Hematopoietic multipotent progenitor cell treated with erythropoietin and hydrocortisone succinate and interleukin-3 and kit ligand, for 4 days (in vitro differentiated cells): ENCODE data around the gene SNAPC5.
A peak's percentile ranks its signal among the peaks of the same experiment; 100 is the strongest.
"Not testable (repeated sequence)": the region's sequence is repeated elsewhere in the genome, so short reads cannot be mapped to it uniquely, and the experiment has no call there.

Experiments
- DNase-seq: peaks from one replicate; pipeline ENCODE4 v3.0.0-alpha.2; 2015

The SNAPC5 gene

GRCh38 chr15:66489179-66489791, 8.3 kb downstream of the SNAPC5 start:
- DNase-seq, result no peak

GRCh38 chr15:66488525-66488924, 9.0 kb downstream of the SNAPC5 start:
- no peak for DNase-seq

- no peak for DNase-seq
Measured at GRCh38 chr15:66486887-66487286, 10.7 kb downstream of the SNAPC5 start.

GRCh38 chr15:66484539-66485112, 12.9 kb downstream of the SNAPC5 start:
- no peak for DNase-seq

- DNase-seq, result peak; percentile 71
Measured at GRCh38 chr15:66483131-66483566, 14.4 kb downstream of the SNAPC5 start.

GRCh38 chr15:66482539-66482938, 15.0 kb downstream of the SNAPC5 start:
- DNase-seq, result no peak

DNA sequence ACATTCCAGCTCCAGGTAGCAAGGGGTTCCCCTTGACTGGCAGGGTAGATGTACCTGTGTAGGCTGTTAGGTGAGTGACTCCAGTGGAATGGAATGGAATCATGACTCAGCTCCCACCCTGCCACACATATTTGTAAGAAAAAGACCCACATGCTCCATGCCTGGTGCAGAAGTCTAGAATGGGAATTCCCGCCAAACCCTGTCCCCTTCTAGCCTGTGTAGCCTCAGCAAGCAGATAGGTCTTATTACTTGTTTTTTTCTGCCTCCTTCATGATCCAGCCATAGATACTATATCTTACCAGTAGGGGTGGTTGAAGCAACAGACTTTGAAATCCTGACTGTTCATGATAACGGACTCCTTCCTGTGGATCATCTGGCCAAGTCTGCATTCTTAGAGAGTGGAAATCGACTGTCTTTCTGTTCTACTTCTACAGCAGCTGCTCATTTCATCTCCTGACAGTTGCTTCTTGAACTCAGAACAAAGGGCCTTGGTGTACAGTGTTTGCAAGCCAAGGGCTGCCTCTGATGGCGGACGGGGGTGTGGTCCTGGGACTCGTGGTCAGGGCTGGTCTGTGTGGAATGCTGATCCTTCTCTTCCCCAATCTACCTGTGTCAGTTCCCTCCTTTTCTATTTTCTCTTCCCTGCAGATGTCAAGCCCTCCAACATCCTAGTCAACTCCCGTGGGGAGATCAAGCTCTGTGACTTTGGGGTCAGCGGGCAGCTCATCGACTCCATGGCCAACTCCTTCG, 16.3 kb downstream of the SNAPC5 start:
- DNase-seq, result peak; percentile 73

DNA sequence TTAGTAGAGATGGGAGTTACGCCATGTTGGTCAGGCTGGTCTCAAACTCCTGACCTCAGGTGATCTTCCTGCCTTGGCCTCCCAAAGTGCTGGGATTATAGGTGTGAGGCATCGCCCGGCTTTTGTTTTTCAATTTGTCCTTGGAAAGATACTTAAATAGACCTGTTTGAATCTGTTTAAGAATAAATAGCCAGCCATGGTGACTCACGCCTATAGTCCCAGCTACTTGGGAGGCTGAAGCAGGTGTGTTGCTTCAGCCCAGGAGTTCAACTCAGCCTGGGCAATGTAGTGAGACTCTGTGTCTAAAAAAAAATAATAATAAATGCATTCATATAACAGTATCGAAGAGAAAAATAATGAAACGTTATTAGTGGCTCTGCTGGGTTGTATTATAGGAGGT, 17.3 kb downstream of the SNAPC5 start:
- no peak for DNase-seq

GRCh38 chr15:66477011-66477410, 20.6 kb downstream of the SNAPC5 start:
- DNase-seq, result no peak

DNA sequence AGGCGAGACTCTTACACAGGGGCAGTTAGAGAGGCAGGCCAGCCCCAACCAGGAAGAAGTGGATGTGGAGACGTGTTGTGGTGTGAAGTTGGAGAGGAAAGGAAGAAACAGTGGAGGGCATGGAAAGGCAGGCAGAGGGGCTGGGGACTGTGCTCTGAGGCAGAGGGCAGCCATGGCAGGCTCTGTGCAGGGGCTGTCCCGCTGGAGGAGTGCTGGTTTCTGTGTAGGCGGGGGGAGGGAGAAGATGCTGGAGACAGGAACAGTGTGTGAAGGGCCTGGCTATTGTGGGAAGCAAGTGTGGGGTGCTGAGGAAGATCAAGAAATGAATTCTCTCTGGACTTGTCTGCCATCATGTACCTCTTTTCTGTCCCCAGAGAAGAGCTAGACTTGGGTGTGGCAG, 21.0 kb downstream of the SNAPC5 start:
- no peak for DNase-seq

DNA sequence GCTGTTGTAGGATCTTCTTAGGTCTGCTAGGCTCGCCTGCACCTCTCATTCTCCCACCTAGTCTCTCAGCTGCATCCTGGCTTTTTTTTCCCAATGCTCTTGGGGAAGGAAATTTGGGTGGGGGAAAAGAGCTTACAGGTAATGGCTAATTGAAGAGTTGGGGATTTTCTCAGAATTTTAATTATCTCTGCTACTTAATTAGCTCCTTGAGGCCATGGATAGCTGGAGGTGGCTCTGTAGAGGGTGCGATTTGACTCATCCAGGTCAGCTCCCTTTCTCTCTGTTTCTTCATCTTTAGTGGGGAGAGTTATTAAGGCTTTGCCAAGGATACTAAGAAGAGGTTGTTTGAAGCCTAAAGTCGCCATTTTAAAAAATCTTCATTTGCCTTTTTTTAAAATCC, 22.6 kb downstream of the SNAPC5 start:
- DNase-seq, result no peak

DNA sequence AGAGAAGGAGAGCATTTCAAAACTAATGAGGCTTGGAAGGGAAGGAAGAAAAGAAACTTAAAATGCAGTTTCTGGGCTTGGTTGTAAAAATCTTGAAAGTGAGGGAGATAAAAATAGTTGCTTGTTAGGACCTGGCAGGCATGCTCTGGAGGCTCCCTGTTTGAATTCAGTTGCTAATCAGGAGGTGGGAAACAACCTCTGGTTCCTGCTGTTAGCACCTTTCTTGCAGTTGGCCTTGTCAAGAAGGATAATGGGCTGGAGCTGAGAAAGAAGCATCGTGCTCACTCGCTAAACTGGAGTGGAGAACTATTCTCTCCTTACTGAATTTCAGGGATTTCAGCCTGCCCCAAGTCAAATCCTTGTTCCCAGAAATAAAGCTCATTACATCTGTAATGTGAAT, 23.4 kb downstream of the SNAPC5 start:
- no peak for DNase-seq

DNA sequence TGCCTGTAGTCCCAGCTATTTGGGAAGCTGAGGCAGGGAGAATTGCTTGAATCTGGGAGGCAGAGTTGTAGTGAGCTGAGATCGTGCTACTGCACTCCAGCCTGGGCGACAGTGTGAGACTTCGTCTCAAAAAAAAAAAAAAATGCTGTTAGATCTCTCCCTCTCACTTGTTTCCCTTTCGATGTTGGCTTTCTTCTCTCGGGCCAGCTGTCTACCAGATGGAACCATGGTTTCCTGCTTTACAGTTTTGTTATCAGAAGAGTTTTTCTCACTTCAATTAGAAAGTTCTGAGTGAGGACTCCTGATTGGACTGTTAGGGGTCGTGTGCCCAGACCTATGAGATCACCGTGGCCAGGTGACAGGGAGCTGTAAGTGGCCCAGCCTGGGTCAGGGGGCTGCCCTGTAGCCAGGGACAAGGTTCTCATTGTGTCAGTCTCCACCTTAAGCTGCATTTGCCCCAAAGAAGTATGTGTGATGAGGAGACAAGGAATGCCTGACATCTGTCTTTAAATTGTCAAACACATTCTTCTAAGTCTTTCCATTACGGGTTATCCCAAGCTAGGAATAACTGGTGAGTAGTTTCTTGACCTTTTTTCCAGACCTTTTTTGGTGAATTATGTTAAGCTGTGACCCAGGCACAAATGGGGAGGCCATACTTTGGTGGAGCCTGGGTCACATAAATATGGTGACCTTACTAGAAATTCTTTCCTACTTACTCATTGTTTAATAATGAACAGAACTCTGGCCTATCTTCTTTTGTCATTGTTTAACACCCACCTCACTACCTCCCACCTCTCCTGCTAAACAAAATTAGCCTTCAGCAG, 25.2 kb downstream of the SNAPC5 start:
- DNase-seq, result peak; percentile 63

DNA sequence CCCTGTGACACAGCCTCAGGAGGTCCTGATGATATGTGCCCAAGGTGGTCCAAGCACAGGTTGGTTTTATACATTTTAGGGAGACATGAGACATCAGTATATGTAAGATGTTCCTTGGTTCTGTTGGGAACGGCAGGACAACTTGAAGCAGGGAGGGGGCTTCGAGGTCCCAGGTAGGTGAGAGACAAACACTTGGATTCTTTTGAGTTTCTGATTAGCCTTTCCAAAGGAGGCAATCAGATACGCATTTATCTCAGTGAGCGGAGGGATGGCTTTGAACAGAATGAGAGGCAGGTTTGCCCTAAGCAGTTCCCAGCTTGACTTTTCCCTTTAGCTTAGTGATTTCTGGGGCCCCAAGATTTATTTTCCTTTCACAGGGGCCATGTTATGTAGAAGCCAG, 26.7 kb downstream of the SNAPC5 start:
- not testable (repeated sequence) for DNase-seq

GRCh38 chr15:66467162-66468040, 30.2 kb downstream of the SNAPC5 start:
- not testable (repeated sequence) for DNase-seq

GRCh38 chr15:66465294-66465693, 32.3 kb downstream of the SNAPC5 start:
- not testable (repeated sequence) for DNase-seq

DNA sequence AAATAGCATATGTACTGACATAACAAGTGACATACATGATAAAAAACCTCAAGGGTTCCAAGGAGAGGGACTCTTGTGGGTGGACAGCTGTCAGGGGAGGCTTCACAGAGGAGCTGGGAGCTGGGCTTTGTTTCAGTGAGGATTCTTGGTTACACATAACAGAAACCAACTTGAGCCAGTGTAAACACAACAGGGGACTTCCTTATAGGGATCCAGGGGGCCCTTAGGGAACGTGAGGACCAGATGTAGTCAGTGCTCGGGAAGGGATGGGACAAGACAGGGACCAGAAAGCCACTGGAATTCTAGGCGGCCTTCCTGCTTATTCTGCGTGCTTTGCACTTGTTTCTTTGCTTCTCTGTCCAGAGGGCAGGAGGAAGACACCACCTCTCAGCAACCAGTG, 34.9 kb downstream of the SNAPC5 start:
- DNase-seq, result no peak

DNA sequence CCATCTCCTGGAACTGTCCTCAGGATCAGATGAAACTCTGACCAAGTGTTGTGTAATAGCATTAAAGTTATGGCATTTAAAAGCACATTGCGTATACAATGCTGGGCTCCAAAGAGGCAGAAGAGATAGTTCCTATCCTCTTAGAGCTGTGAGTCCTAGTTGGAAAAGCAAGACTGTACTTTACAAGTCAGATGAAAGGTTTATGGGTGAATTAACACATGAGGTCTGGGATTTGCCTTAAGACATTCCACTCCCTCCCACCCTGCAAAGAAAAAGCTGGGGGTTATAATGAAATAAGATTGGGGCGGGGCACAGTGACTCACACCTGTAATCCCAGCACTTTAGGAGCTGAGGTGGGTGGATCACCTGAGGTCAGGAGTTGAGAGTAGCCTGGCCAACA, 35.6 kb downstream of the SNAPC5 start:
- DNase-seq, result no peak

DNA sequence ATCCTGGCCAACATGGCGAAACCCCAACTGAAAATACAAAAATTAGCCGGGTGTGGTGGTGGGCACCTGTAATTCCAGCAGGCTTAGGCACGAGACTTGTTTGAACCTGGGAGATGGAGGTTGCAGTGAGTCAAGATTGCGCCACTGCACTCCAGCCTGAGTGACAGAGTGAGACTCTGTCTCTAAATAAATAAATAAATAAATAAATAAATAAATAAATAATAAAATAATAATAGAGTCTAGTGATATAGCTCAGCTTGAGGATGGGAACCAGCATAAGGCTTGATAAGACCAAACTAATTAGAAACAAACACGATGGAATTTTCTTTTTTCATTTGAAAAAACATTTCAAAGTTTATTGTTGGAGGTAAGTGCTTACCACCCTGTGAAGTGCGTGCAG, 36.3 kb downstream of the SNAPC5 start:
- DNase-seq, result not testable (repeated sequence)

DNA sequence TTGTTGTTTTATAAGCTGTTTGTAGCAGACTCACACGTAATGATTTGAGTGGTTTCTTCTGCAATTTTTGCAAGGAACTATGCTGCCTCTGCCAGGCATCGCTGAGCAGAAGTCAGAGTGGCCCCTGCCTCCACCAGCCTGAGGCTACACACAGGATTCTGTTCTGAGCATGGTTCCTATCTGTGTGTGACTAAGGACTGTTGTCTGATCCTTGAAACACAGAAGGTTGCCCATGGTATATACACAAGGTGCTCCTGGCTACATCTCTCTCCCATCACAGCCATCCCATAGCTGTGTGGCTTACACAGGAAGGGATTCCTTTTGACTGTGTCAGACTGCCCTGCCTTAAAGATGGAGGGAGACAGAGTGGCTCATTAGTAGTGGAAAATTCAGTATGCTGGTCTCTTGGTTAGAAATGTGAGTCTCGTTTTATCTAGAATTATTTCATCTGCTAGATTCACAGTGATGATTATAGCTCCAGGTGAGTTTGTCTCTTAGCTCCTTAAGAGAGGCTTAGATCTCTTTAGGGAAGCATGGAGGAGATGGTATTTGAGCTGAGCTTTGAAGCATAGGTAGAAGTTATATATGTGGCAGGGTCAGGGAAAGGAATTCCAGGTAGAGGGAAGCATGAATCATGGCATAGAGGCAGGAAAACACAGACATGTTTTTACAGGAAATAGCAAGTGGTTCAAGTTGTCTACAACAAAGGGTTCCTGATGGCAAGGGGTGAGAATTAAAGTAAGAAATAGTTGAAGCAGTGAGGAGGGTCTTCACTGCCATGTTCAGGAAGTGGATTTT, 37.5 kb downstream of the SNAPC5 start:
- DNase-seq, result no peak

DNA sequence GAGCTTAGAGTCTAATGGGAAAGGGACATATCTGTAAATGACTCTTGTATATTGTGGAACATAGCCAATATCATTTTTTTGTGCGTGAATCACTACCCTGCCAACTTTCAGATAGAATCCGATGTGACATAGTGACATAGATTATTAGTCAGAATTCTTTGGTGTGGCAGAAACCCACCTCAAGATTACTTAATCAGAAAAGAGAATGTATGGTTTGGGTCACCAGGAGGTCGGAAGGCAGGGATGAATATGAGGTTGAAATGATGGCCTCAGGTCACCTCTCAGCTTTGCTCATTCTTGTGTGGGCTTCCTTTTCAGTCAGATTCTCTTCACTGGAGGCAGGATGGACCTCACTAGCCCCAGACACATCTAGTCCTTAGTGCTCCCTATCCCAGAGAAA, 41.4 kb downstream of the SNAPC5 start:
- DNase-seq, result no peak

DNA sequence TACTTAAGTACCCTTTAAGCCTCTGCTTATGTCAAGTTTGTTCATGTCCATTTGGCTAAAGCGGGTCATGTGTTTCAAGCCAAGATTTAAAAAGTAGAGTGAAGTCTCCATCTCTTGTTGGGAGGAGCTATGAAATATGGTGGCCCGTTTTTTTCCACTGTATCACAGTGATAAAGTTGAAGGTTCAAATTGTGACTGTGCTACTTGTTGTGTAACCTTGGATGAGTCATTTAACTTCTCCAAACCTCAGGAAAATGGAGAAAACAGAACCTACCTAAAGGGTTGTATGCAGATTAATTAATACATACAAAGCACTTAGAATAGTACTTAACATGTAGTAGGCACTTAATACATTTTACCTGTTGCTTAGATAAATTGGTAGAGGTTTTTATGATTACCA, 43.4 kb downstream of the SNAPC5 start:
- DNase-seq, result no peak
